ENCODE data around the gene MAML1.
A peak's percentile ranks its signal among the peaks of the same experiment; 100 is the strongest.
"Not testable (repeated sequence)": the region's sequence is repeated elsewhere in the genome, so short reads cannot be mapped to it uniquely, and the experiment has no call there.

The MAML1 gene

DNA sequence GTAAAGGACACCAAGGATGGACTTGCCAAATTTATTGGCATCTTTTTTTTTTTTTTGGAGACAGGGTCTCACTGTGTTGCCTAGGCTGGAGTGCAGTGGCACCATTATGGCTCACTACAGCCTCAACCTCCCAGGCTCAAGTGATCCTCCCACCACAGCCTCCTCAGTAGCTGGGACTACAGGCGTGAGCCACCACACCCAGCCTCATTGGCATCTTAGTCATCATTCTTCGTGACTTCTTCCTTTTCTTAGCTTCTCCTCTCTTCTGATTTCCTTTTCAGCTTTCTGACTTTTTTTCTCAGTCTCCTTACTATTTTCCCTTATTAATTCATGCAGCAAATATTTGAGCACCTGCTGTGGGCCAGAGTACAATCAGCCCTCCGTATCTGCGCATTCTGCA lies 6.1 kb downstream of the MAML1 start:
- no peaks in the 10 kb centered on the region for H3K36me3 ChIP-seq (ENCODE audit: control insufficient read depth, insufficient read depth, low read length)
- H3K9ac ChIP-seq (ENCODE audit: low read depth, low read length), result no peak overlapping the region
- no peaks in the 10 kb centered on the region for H3K27me3 ChIP-seq (ENCODE audit: control insufficient read depth, insufficient read depth, low read length)
- H3K9me3 ChIP-seq (ENCODE audit: control insufficient read depth, insufficient read depth, low read length), result no peaks in the 10 kb centered on the region
- H3K4me3 ChIP-seq (ENCODE audit: low read depth, low read length), result no peak overlapping the region
- H3K4me1 ChIP-seq (ENCODE audit: control insufficient read depth, insufficient read depth, low read length), result no peaks in the 10 kb centered on the region

DNA sequence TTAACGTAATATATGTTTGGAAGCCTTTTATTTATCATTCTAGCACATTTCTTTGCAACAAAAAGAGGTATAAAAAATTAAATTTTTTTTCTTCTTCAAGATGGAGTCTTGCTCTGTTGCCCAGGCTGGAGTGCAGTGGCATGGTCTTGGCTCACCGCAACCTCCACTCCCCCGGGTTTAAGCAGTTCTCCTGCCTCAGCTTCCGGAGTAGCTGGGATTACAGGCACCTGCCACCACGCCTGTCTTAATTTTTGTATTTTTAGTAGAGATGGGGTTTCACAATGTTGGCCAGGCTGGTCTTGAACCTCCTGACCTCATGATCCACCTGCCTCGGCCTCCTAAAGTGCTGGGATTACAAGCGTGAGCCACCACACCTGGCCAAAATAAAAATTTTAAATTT lies 11.5 kb downstream of the MAML1 start:
- not testable (repeated sequence) for H3K9me3 ChIP-seq (ENCODE audit: control insufficient read depth, insufficient read depth, low read length); H3K36me3 ChIP-seq (ENCODE audit: control insufficient read depth, insufficient read depth, low read length)

DNA sequence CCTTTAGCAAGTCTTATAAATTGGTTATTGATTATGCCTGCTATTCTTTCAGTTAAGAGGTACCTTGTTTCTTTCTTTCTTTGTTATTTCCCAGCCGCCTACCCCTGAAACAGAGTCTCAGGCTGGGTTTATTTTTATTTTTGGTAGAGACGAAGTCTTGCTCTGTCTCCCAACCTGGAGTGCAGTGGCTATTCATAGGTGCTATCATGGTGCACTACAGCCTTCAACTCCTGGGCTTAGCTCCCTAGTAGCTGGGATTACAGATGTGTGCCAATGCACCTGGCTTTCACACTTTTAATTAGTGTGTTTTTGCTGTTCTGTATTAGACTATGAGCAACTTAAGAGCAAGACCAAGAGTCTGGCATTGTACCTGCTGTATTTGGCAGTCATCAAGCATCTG lies 14.2 kb downstream of the MAML1 start:
- H3K36me3 ChIP-seq (ENCODE audit: control insufficient read depth, insufficient read depth, low read length), result no peaks in the 10 kb centered on the region
- H3K27me3 ChIP-seq (ENCODE audit: control insufficient read depth, insufficient read depth, low read length), result no peaks in the 10 kb centered on the region
- H3K9me3 ChIP-seq (ENCODE audit: control insufficient read depth, insufficient read depth, low read length), result no peaks in the 10 kb centered on the region
- no peak overlapping the region for H3K9ac ChIP-seq (ENCODE audit: low read depth, low read length)
- H3K4me1 ChIP-seq (ENCODE audit: control insufficient read depth, insufficient read depth, low read length), result no peaks in the 10 kb centered on the region
- no peak overlapping the region for H3K4me3 ChIP-seq (ENCODE audit: low read depth, low read length)

More for the DNA sequence above, 11.5 kb downstream of the MAML1 start:
- not testable (repeated sequence) for H3K4me3 ChIP-seq (ENCODE audit: low read depth, low read length); H3K9ac ChIP-seq (ENCODE audit: low read depth, low read length); H3K4me1 ChIP-seq (ENCODE audit: control insufficient read depth, insufficient read depth, low read length); H3K27me3 ChIP-seq (ENCODE audit: control insufficient read depth, insufficient read depth, low read length)

DNA sequence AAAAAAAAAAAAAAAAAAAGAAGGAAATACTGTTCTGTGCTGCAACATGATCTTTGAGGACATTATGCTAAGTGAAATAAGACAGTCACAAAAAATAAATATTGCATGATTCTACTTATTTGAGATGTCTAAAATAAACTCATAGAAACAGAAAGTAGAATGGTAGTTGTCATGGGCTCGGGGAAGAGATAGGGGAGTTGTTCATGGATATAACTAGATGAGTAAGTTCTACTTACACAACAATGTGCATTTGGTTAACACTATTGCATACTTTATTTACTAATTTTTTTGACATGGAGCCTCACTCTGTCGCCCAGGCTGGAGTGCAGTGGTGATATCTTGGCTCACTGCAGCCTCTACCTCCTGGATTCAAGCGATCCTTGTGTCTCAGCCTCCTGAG lies 15.2 kb downstream of the MAML1 start:
- no peaks in the 10 kb centered on the region for H3K4me1 ChIP-seq (ENCODE audit: control insufficient read depth, insufficient read depth, low read length)

DNA sequence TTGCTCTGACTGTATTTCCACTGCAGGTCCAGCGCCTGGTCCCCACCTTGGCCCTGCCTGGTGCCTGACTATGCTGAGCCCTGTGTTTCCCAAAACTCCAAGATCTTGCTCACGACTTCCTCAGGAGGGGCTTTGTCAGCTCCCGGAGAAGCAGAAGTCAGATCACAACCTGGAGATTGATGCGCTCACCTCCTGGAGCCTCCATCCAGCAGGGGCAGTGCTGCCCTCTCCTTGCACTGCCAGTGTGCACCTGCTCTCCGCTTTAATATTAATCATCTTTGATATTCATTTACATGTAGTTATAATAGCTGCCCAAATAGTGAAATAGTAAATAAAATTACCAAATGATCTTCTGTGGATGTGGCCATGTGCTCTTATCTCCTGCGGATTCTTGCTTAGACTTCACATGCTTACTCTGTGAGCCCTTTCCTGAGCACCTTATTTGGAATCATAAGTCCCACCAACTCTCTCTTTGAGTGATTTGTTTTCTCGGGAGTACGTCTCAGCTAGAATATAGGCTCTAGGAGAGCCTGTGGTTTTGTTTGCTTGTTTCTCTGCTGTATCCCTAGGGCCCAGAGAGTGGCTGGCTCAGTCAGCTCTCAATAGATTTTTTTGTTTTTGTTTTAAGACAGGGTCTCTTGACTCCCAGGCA lies 17.4 kb downstream of the MAML1 start:
- Histone ChIP-seq H3K4me3 (ENCODE audit: low read depth, low read length) (no peak overlapping the region), H3K9ac (ENCODE audit: low read depth, low read length) (no peak overlapping the region), H3K36me3 (ENCODE audit: control insufficient read depth, insufficient read depth, low read length) (no peaks in the 10 kb centered on the region), H3K27me3 (ENCODE audit: control insufficient read depth, insufficient read depth, low read length) (no peaks in the 10 kb centered on the region), H3K4me1 (ENCODE audit: control insufficient read depth, insufficient read depth, low read length) (peaks cover 8% of the 10 kb centered on the region), H3K9me3 (ENCODE audit: control insufficient read depth, insufficient read depth, low read length) (no peaks in the 10 kb centered on the region)

More for the DNA sequence above, 15.2 kb downstream of the MAML1 start:
- Histone ChIP-seq H3K9ac (ENCODE audit: low read depth, low read length) (no peak overlapping the region), H3K36me3 (ENCODE audit: control insufficient read depth, insufficient read depth, low read length) (no peaks in the 10 kb centered on the region), H3K27me3 (ENCODE audit: control insufficient read depth, insufficient read depth, low read length) (no peaks in the 10 kb centered on the region), H3K9me3 (ENCODE audit: control insufficient read depth, insufficient read depth, low read length) (no peaks in the 10 kb centered on the region), H3K4me3 (ENCODE audit: low read depth, low read length) (no peak overlapping the region)

DNA sequence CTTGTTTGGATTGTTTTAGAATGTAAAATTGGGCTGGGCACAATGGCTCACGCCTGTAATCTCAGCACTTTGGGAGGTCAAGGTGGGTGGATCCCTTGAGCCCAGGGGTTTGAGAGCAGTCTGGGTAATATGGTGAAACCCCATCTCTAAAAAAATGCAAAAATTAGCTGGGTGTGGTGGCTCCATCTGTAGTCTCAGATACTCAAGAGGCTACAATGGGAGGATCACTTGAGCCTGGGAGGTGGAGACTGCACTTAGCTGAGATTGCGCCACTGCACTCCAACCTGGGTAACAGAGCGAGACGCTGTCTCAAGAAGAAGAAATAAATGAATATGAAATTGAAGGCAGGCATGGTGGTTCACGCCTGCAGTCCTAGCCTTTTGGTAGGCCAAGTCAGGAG lies 21.3 kb downstream of the MAML1 start:
- Histone ChIP-seq H3K9me3 (ENCODE audit: control insufficient read depth, insufficient read depth, low read length) (no peaks in the 10 kb centered on the region), H3K4me3 (ENCODE audit: low read depth, low read length) (no peak overlapping the region), H3K36me3 (ENCODE audit: control insufficient read depth, insufficient read depth, low read length) (no peaks in the 10 kb centered on the region), H3K9ac (ENCODE audit: low read depth, low read length) (no peak overlapping the region), H3K4me1 (ENCODE audit: control insufficient read depth, insufficient read depth, low read length) (peaks cover 12% of the 10 kb centered on the region), H3K27me3 (ENCODE audit: control insufficient read depth, insufficient read depth, low read length) (no peaks in the 10 kb centered on the region)

DNA sequence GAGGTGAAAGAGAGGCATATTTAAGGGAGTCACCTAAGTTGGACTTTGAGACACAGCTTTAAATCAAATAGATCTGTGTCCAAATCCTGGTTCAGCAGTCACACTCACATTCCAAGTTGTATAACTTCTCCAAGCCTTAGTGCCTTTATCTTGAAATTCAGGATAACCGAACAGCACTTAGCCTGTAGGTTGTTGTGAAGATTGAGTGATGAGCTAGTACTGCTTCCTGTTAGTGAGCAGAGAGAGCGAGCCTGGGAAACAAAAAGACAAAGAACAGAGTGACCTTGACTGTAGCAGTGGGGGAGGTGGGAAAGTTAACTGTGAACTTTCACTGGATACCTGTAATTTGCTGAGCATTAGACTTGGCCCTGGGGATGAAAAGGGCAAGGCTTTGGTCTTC lies 22.4 kb downstream of the MAML1 start:
- Histone ChIP-seq H3K27me3 (ENCODE audit: control insufficient read depth, insufficient read depth, low read length) (no peaks in the 10 kb centered on the region), H3K4me1 (ENCODE audit: control insufficient read depth, insufficient read depth, low read length) (peaks cover 14% of the 10 kb centered on the region), H3K36me3 (ENCODE audit: control insufficient read depth, insufficient read depth, low read length) (no peaks in the 10 kb centered on the region), H3K9me3 (ENCODE audit: control insufficient read depth, insufficient read depth, low read length) (no peaks in the 10 kb centered on the region), H3K9ac (ENCODE audit: low read depth, low read length) (no peak overlapping the region), H3K4me3 (ENCODE audit: low read depth, low read length) (no peak overlapping the region)

DNA sequence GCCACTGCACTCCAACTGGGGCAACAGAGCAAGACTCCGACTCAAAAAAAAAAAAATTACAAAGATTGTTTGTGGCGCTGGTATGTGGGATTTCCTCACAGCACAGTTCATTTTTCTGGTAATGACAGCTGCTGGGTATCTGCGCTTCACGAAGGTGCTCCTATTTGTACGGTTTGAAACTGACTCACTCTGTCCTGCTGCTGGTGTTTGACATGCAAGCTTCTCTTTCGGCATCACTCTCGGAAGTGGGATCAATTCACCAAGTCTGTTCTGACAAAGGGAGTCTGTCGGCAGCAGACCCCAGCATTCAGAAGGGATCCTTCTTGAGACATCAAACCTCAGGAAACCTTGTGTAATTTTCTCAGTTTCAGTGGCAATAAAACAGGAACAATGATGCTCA lies 26.3 kb downstream of the MAML1 start:
- no peaks in the 10 kb centered on the region for H3K9me3 ChIP-seq (ENCODE audit: control insufficient read depth, insufficient read depth, low read length)
- H3K36me3 ChIP-seq (ENCODE audit: control insufficient read depth, insufficient read depth, low read length), result no peaks in the 10 kb centered on the region
- H3K4me1 ChIP-seq (ENCODE audit: control insufficient read depth, insufficient read depth, low read length), result peaks cover 27% of the 10 kb centered on the region
- no peaks in the 10 kb centered on the region for H3K27me3 ChIP-seq (ENCODE audit: control insufficient read depth, insufficient read depth, low read length)
- H3K4me3 ChIP-seq (ENCODE audit: low read depth, low read length), result no peak overlapping the region
- no peak overlapping the region for H3K9ac ChIP-seq (ENCODE audit: low read depth, low read length)

DNA sequence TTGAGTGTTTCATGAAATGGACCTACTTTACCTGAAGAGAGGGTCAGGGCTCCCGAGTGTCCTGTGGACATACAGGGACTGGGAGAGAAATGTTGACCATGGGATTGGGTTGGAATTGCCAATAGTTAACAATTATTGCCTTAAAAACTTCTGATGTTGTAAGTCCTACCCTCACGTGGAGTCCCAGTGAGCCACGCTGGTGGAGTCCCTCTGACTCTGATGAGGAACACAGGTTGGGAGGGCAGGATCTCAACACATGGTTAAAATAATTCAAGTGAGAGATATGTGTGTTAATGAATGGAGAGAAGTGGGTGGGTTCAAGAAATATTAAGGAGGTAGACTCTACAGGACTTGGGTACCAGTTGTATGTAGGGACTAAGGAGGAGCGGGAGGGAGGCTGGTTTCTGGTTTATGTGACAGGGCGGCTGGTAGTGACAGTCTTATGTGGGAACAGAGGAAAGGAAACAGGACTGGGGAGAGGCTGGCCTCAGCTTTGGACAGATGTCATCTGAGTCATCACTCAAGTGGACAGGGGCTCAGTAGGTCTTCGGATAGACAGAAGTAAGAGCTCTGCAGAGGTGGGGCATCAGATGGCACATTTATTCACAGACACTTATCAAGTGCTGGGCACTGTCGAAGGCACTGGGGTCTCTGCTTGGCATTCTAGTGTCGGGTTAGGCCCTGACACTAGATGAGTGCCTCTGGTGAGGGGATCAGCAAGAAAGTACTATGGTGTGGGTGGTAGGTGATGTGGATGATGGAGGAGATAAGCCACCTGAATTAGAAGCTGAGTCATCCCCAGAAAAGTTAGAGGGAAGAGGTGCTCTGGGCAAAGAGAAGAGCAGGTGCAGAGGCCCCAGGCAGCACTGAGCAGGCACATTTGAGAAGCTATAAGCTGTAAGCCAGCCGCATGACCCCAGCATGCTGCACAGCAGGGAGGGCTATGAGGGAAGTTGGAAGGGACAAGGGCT lies 27.2 kb downstream of the MAML1 start:
- H3K27me3 ChIP-seq (ENCODE audit: control insufficient read depth, insufficient read depth, low read length), result no peaks in the 10 kb centered on the region
- H3K9ac ChIP-seq (ENCODE audit: low read depth, low read length), result no peak overlapping the region
- no peak overlapping the region for H3K4me3 ChIP-seq (ENCODE audit: low read depth, low read length)
- peaks cover 1% of the 10 kb centered on the region for H3K36me3 ChIP-seq (ENCODE audit: control insufficient read depth, insufficient read depth, low read length)
- H3K4me1 ChIP-seq (ENCODE audit: control insufficient read depth, insufficient read depth, low read length), result peaks cover 21% of the 10 kb centered on the region
- H3K9me3 ChIP-seq (ENCODE audit: control insufficient read depth, insufficient read depth, low read length), result no peaks in the 10 kb centered on the region

DNA sequence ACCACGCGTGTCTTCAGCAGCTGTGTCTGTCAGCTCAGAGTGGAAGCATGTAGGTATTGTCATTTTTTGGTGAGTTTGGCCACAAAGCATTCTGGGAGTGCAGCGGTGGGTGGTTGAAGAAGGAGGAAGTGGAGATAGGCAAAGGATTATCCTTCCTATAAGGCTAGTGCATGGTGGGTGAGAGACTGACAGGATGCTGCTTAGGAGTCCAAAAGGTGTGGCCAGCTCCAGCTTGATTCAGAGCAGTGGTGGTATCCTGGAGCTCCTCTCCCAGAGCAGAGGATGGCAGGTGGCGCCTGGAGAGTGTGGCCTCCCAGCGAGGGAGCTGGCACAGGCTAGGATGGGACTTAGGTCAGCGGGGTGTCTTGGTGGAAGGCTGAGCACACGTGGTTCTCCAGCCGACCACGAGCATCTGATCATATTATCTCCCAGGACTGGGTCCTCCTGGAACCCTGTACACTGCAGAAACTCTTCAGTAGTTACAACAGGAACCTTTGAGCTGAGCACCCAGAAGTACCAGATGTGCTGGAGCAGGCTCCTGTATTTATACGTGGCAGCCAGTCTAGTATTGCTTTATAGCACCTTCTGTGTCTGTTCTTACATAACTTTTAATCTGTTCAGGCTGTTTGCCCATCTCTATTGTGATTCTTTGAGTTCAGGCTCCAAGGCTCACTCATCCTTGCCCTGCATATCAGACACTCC lies 29.6 kb downstream of the MAML1 start:
- H3K9ac ChIP-seq (ENCODE audit: low read depth, low read length), result peak overlapping the region; percentile 6
- H3K4me1 ChIP-seq (ENCODE audit: control insufficient read depth, insufficient read depth, low read length), result peaks cover 16% of the 10 kb centered on the region
- no peak overlapping the region for H3K4me3 ChIP-seq (ENCODE audit: low read depth, low read length)
- H3K27me3 ChIP-seq (ENCODE audit: control insufficient read depth, insufficient read depth, low read length), result no peaks in the 10 kb centered on the region
- no peaks in the 10 kb centered on the region for H3K9me3 ChIP-seq (ENCODE audit: control insufficient read depth, insufficient read depth, low read length)
- H3K36me3 ChIP-seq (ENCODE audit: control insufficient read depth, insufficient read depth, low read length), result peaks cover 17% of the 10 kb centered on the region

DNA sequence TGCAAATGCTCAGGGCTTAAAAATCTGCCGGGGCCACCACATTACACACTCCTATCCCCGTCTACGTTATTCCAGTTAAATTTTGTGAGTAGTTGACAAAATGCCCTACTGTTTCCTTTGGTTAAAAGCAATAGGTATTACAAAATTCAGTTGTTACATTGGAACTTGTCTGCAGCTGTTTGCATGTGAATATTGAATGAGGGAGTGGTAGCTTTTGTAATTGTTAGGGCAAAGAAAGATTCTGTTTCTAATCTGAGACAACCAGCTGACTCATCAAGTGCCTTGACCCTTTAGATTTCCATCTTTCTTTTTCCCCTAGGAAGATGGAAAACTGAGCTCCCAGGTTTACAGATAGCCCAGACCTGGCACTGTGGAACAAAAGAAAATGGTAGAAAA lies 30.2 kb downstream of the MAML1 start:
- H3K4me3 ChIP-seq (ENCODE audit: low read depth, low read length), result no peak overlapping the region
- H3K36me3 ChIP-seq (ENCODE audit: control insufficient read depth, insufficient read depth, low read length), result peaks cover 17% of the 10 kb centered on the region
- no peaks in the 10 kb centered on the region for H3K27me3 ChIP-seq (ENCODE audit: control insufficient read depth, insufficient read depth, low read length)
- no peaks in the 10 kb centered on the region for H3K9me3 ChIP-seq (ENCODE audit: control insufficient read depth, insufficient read depth, low read length)
- peaks cover 16% of the 10 kb centered on the region for H3K4me1 ChIP-seq (ENCODE audit: control insufficient read depth, insufficient read depth, low read length)
- H3K9ac ChIP-seq (ENCODE audit: low read depth, low read length), result peak overlapping the region; percentile 6
